A549 treated with AZD9567 at 1 μM for 4 hours (cell line): ENCODE measurements around the gene ZBTB26. TPM values are rescaled to one million over a fixed set of nuclear protein-coding genes. Genes with fewer than 3 reads are reported as not detected.

ENCODE experiments used
- total RNA-seq: library from RNA; stranded (reverse); fragments of 200-300 nt; extraction: Qiagen RNA extraction; gene quantifications from 5 replicates; pipeline ENCODE4 v1.2.3, GENCODE V29; 2022; ENCODE audit not compliant: insufficient read depth

The ZBTB26 gene, protein sequence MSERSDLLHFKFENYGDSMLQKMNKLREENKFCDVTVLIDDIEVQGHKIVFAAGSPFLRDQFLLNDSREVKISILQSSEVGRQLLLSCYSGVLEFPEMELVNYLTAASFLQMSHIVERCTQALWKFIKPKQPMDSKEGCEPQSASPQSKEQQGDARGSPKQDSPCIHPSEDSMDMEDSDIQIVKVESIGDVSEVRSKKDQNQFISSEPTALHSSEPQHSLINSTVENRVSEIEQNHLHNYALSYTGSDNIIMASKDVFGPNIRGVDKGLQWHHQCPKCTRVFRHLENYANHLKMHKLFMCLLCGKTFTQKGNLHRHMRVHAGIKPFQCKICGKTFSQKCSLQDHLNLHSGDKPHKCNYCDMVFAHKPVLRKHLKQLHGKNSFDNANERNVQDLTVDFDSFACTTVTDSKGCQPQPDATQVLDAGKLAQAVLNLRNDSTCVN
- 1.2 to 2.1 TPM (median 1.8 TPM) in 5 replicates for total RNA-seq

DNA sequence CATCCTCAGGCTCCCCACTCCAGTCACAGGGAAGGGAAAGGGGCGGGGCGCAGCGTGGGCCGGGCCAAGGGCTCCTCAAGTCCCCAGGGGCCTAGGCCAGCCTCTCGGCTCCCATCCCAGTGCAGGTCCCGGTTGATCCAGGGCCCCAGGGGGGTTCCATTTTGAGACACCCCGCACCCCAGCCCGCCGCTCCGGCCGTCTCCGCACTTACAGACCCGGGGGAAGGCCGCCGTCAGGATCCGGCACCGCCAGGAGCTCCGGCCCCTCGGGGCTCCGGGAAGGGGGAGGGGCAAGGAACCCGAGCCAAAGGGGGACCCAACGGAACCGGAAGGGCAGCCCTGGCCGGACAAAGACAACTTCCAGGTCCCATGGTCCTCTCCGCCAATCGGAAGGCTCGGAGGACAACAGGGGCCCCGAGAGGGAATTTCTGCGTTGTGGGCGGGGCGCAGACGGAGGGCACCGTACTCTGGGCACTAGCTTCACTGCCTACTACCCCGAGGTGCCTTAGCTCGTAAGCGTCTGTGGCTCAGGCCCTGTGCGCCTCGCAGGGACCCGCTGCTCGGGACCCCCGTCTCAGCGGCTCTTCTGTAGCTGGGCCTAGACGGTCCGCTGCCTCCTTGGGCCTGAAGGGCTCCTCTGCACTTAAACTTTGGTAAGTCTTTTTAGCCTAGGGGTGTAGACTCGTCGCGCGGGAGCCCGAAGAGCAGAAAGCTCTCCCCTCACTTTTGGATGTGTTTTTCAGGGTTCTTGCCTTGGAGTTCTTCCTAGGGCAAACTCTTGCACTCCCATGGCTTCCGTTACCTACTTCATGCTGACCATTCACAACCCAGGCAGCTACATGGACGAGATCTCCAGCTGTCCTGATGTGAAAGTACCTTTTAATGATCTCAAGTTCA is at the start of gene ZBTB26:
Gene ZBTB26 (minus strand): TSS at position 287 of the 896 bp plus-strand sequence. CDS start 11,578 bp downstream, outside the sequence.

GRCh38 chr9:122940749-122941581 is 9.7 kb upstream of the ZBTB26 start, which contains the start of gene RABGAP1:
TSS of gene RABGAP1 (plus strand) at chr9:122941020. CDS start at chr9:122957060, 16,040 bp downstream.

DNA sequence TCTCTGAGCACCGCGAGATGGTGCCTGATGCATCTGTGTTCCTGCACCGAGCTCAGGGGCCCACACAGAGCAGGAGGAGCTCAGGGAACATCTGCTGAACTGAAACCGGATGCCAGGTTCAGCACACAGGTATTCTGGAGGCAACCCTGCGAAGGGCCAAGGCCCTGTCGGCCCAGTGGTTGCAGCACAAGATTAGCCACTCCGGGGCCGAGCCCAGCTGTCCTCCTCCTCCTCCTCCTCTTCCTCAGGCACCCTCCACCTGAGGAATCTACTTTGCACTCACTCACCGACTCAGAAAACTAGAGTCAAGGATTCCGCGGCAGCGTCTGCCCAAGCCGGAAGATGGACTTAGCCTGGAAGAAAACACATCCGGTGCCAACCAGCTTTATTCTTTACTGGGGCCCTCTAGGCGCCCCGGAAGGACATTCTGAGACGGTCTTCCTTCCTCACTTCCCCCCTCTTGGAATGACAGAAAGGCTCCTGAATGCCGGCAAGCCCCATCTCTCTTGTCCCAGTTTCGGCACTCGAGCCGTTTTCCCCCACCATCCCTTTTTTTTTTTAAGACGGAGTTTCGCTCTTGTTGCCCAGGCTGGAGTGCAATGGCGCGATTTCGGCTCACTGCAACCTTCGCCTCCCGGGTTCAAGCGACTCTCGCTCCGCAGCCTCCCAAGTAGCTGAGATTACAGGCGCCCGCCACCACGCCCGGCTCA is 18.2 kb downstream of the ZBTB26 start, which contains the start of gene ZBTB6:
Gene ZBTB6 (minus strand): TSS at position 360 of the 710 bp plus-strand sequence. CDS start 1,251 bp downstream, outside the sequence.

DNA sequence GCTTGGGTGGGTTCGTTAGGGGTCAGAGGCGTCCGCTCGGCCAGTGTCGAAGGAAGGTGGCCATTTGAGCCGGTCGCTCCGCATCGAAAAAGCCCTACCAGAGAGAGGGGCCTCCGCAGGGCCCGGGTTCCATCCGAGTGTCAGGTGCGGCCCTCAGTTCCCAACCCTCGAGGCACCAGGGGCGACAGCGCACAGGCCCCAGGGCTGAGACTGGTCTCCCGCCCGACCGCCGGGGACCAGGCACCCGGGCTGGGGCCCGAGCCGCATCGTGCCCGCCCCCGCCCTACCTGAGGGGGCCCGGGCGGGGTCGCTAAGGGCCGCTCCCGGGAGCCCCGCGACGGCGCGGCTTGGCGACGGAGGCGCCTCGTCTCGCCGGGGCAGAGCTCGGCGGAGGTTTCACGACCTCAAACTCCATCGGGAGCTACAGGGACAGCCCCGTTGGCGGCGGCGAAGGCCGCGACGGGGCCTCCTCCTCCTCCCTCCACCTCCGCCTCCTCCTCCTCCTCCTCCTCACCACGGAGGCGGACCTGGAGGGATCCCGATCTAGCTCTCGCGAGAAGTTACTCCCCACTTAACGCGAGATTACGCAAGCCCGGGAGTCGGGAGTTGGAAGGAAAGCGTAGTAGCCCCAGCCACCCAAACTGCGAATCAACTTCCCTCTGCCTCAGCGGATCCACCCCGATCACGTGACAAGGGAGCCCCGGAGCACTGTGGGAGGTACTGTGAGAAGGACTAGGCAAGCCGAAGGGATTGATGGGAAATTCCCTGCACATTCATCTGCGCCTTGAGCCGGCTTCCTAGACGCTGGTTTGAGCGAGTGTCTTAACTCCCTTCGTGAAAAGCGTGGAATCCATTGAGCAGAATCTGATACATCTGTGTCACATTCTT is 26.2 kb downstream of the ZBTB26 start, which contains the start of gene RC3H2:
Gene RC3H2 (minus strand): TSS at position 537 of the 888 bp plus-strand sequence. CDS start 7,850 bp downstream, outside the sequence.

Other genes starting within 250 kb of the ZBTB26 start
- gene OR1L4, start 207.5 kb downstream of the ZBTB26 start, total RNA-seq: not detected in 5 replicates
- gene OR1L6, start 189.2 kb downstream of the ZBTB26 start, total RNA-seq: not detected in 5 replicates
- not detected in 5 replicates for gene OR5C1, start 142.6 kb downstream of the ZBTB26 start, total RNA-seq
- gene OR1K1, start 131.4 kb downstream of the ZBTB26 start, total RNA-seq: not detected in 5 replicates
- gene PDCL, start 102.9 kb downstream of the ZBTB26 start, total RNA-seq: 15.2 to 16.8 TPM (median 16.7 TPM) in 5 replicates
- gene RC3H2, start 26.2 kb downstream of the ZBTB26 start, total RNA-seq: 17.0 to 27.1 TPM (median 21.9 TPM) in 5 replicates
- gene ZBTB6, start 18.2 kb downstream of the ZBTB26 start, total RNA-seq: 4.4 to 6.5 TPM (median 5.8 TPM) in 5 replicates
- gene RABGAP1, start 9.5 kb upstream of the ZBTB26 start, total RNA-seq: 13.9 to 18.0 TPM (median 16.3 TPM) in 5 replicates
- not detected in 5 replicates for gene GPR21, start 102.2 kb upstream of the ZBTB26 start, total RNA-seq